CD14-positive monocyte (primary cell): ENCODE results near the gene CREB5. TPM values are rescaled to one million over a fixed set of nuclear protein-coding genes. Genes with fewer than 3 reads are reported as not detected.

Experiments
- DNase-seq, 3 donors: peaks; one replicate each; pipeline ENCODE4 v3.0.0-alpha.2; 2011 to 2022
- H2AFZ ChIP-seq: 2 replicates; pipeline ENCODE4 v1.6.0; 2012; ENCODE audit warnings: mild to moderate bottlenecking, low read depth, low read length, inconsistent platforms; ENCODE audit not compliant: insufficient read depth, poor library complexity, severe bottlenecking
- H3K27ac ChIP-seq, 2 donors: 1 replicate in 1 of 2; 2 replicates in 1 of 2; pipeline ENCODE4 v1.5.1; 2012 to 2013; ENCODE audit warnings: low read length in 2 of 2, control low read depth in 1 of 2, inconsistent platforms in 1 of 2, low read depth in 1 of 2, mild to moderate bottlenecking in 1 of 2
- H3K27me3 ChIP-seq, 2 donors: one replicate each; pipeline versions ENCODE4 v1.6.0 to v1.6.1; 2011 to 2013; ENCODE audit warnings: low read length in 2 of 2; ENCODE audit not compliant: control insufficient read depth in 2 of 2, insufficient read depth in 2 of 2
- H3K36me3 ChIP-seq, 2 donors: replicated peaks in 1 of 2; 1 replicate in 1 of 2; 2 replicates in 1 of 2; pipeline versions ENCODE4 v1.5.1 to v1.6.1; 2012 to 2013; ENCODE audit warnings: low read length in 2 of 2, control low read depth in 1 of 2, inconsistent platforms in 1 of 2, mild to moderate bottlenecking in 1 of 2; ENCODE audit not compliant: insufficient read depth in 2 of 2, control insufficient read depth in 1 of 2
- H3K4me1 ChIP-seq, 2 donors: 1 replicate in 1 of 2; 2 replicates in 1 of 2; pipeline versions ENCODE4 v1.5.1 to v1.6.1; 2012 to 2013; ENCODE audit warnings: low read length in 2 of 2, control low read depth in 1 of 2, inconsistent platforms in 1 of 2, mild to moderate bottlenecking in 1 of 2, moderate library complexity in 1 of 2; ENCODE audit not compliant: insufficient read depth in 2 of 2, control insufficient read depth in 1 of 2
- H3K4me2 ChIP-seq: replicated peaks from 2 replicates; pipeline ENCODE3; 2012; ENCODE audit warnings: low read length, moderate library complexity, mild to moderate bottlenecking; ENCODE audit not compliant: poor library complexity, severe bottlenecking; ENCODE audit errors: extremely low read depth
- H3K4me3 ChIP-seq, 3 experiments: fragments of 200-600 bp in 1 of 3; sonication (generic) in 1 of 3; replicated peaks in 1 of 3; 1 replicate in 2 of 3; 2 replicates in 1 of 3; pipeline ENCODE4 v1.5.1; 2011 to 2013; ENCODE audit warnings: low read length in 3 of 3, mild to moderate bottlenecking in 3 of 3, control low read depth in 2 of 3, low read depth in 2 of 3, inconsistent platforms in 1 of 3, moderate library complexity in 1 of 3
- H3K79me2 ChIP-seq: 2 replicates; pipeline ENCODE4 v1.6.0; 2012; ENCODE audit warnings: mild to moderate bottlenecking, control low read depth, inconsistent platforms, low read length, moderate library complexity; ENCODE audit not compliant: insufficient read depth
- H3K9ac ChIP-seq: 2 replicates; pipeline ENCODE4 v1.6.0; 2017; ENCODE audit warnings: low read length, mild to moderate bottlenecking; ENCODE audit not compliant: insufficient read depth, poor library complexity, severe bottlenecking
- H3K9me3 ChIP-seq, 2 donors: replicated peaks in 1 of 2; 1 replicate in 1 of 2; 2 replicates in 1 of 2; pipeline versions ENCODE4 v1.5.1 to v1.6.1; 2012 to 2013; ENCODE audit warnings: low read length in 2 of 2, control low read depth in 1 of 2; ENCODE audit not compliant: control insufficient read depth in 1 of 2, insufficient read depth in 1 of 2
- H4K20me1 ChIP-seq: 2 replicates; pipeline ENCODE4 v1.6.0; 2012; ENCODE audit warnings: mild to moderate bottlenecking, low read length, control low read depth, moderate library complexity; ENCODE audit not compliant: insufficient read depth
- H3K27ac Mint-ChIP-seq, 7 donors: one replicate each; pipeline ENCODE4 v1.8.0; 2020; ENCODE audit warnings: mild to moderate bottlenecking in 7 of 7, mixed read lengths in 7 of 7, moderate library complexity in 6 of 7, inconsistent platforms in 2 of 7
- H3K27me3 Mint-ChIP-seq, 3 donors: one replicate each; pipeline ENCODE4 v1.8.0; 2021 to 2022; ENCODE audit warnings: low read depth in 3 of 3, mild to moderate bottlenecking in 3 of 3, mixed read lengths in 3 of 3, moderate library complexity in 3 of 3, inconsistent platforms in 1 of 3
- H3K36me3 Mint-ChIP-seq, 2 donors: one replicate each; pipeline ENCODE4 v1.8.0; 2020; ENCODE audit warnings: mixed read lengths in 2 of 2, inconsistent platforms in 1 of 2, mild to moderate bottlenecking in 1 of 2
- H3K4me1 Mint-ChIP-seq: one replicate; pipeline ENCODE4 v1.8.0; 2020; ENCODE audit warnings: mild to moderate bottlenecking, mixed read lengths
- H3K4me3 Mint-ChIP-seq, 2 donors: one replicate each; pipeline ENCODE4 v1.8.0; 2020; ENCODE audit warnings: mild to moderate bottlenecking in 2 of 2, mixed read lengths in 2 of 2, moderate library complexity in 1 of 2
- H3K9me3 Mint-ChIP-seq, 7 donors: one replicate each; pipeline ENCODE4 v1.8.0; 2020 to 2022; ENCODE audit warnings: mixed read lengths in 7 of 7, mild to moderate bottlenecking in 6 of 7, moderate library complexity in 6 of 7, inconsistent platforms in 2 of 7
- WGBS: methylation state at CpG from one replicate; pipeline ENCODE4 v1.1.5; 2013; ENCODE audit warnings: missing lambda C conversion rate; ENCODE audit not compliant: insufficient coverage; 5-methylcytosine and 5-hydroxymethylcytosine counted together
- intact Hi-C, 2 donors: fragments of 100-400 bp; cut with micrococcal nuclease; formaldehyde crosslinking; loops; one replicate each; pipeline versions ENCODE4 v1.15.0 to v1.15.1; 2023
- polyA plus RNA-seq, 3 donors: library from polyadenylated mRNA; depleted of rRNA in 1 of 3; unstranded in 2 of 3; stranded (reverse) in 1 of 3; fragments of 300-500 nt in 2 of 3; fragments of >200 nt in 1 of 3; fragmentation: Illumina TruSeq in 2 of 3; gene quantifications; 1 replicate in 2 of 3; 2 replicates in 1 of 3; pipeline ENCODE4 v1.2.3, GENCODE V29; 2012 to 2021
- TF ChIP-seq, protein P1 (sequence below): fragments of 200-600 bp; IDR thresholded peaks from one replicate; pipeline ENCODE4 v1.8.0; 2022; ENCODE audit warnings: antibody characterized with exemption, mild to moderate bottlenecking

Gene CREB5
- polyA plus RNA-seq, 3 donors, result 25.1 to 72.3 (median 44.2) TPM

DNA sequence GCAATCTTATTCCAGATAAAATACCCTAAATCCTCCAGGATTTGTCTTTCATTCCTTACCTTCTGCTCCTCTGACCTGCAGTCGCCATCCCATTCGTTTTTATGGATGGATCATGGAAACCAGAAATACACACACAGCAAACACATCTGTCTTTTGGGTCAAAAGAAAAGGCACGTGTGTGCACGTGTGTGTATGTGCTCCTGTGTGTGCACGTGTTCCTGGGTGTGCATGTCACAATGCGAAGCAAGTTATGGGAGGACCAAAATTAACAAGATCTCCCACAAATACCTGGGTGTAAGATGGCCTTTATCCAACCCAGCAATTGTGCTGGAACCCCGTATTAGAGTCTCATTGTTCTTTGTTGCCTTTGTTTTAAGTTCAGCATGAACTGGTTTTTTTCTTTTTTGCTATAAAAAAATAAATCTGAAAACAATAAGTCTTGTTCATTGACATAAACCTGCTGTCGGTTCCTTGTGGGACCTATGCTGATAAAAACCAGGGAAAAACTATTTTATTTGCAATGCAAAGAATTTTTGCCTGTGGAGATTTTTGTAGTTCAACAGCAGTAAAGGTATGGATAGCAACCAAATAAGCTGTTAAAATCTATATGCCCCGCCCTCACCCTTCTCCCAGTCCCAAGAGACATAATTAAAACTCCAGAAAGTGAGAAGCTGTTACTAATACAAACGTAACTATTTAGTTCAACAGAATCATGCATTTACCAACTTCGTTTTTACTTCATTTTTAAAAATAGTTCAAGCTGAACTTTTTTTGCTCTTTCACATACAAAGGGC, 229.6 kb downstream of the CREB5 start:
- DNase-seq, result no peak
- H3K4me3 Mint-ChIP-seq, result no peak overlapping the region
- peaks cover 2% of the 10 kb centered on the region for H3K4me1 Mint-ChIP-seq
- Histone ChIP-seq H3K27me3 (no peaks in the 10 kb centered on the region), H3K4me3 (no peak overlapping the region), H3K4me2 (no peak overlapping the region), H3K9ac (no peak overlapping the region), H3K79me2 (no peaks in the 10 kb centered on the region), H3K4me1 (no peaks in the 10 kb centered on the region), H2AFZ (no peak overlapping the region), H3K36me3 (no peaks in the 10 kb centered on the region), H3K9me3 (no peaks in the 10 kb centered on the region), H3K27ac (no peak overlapping the region), H4K20me1 (no peaks in the 10 kb centered on the region)
- no peak overlapping the region for H3K27ac Mint-ChIP-seq
- H3K36me3 Mint-ChIP-seq, result no peaks in the 10 kb centered on the region
- 93% methylated on average over 7 of the region's 11 CpGs for WGBS
- intact Hi-C loops, result no loop called here
- TF ChIP-seq, protein P1, sequence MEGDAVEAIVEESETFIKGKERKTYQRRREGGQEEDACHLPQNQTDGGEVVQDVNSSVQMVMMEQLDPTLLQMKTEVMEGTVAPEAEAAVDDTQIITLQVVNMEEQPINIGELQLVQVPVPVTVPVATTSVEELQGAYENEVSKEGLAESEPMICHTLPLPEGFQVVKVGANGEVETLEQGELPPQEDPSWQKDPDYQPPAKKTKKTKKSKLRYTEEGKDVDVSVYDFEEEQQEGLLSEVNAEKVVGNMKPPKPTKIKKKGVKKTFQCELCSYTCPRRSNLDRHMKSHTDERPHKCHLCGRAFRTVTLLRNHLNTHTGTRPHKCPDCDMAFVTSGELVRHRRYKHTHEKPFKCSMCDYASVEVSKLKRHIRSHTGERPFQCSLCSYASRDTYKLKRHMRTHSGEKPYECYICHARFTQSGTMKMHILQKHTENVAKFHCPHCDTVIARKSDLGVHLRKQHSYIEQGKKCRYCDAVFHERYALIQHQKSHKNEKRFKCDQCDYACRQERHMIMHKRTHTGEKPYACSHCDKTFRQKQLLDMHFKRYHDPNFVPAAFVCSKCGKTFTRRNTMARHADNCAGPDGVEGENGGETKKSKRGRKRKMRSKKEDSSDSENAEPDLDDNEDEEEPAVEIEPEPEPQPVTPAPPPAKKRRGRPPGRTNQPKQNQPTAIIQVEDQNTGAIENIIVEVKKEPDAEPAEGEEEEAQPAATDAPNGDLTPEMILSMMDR, result no peak
- H3K27me3 Mint-ChIP-seq, result peaks cover 2 to 9% (median 3%) of the 10 kb centered on the region in 3 donors
- peaks cover 0 to under 1% (median 0%) of the 10 kb centered on the region in 7 donors for H3K9me3 Mint-ChIP-seq

DNA sequence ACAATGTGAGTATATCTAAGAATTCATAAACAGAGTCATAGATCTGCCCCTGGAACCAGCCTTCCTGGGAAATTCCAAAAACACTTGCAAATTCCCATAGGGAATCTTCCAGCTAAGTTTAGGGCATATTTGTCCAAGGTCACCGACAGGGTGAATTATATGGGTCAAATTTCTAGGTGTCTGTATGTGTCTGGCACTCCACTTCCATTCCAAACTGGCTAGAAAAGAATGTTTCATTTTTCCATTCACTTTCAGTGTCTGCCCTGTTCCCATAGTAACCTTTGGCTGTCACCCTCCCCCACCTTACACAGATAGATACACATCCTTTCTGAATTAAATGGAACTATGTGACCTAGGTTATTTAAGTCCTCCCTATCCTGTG, 230.9 kb downstream of the CREB5 start:
- H3K4me3 ChIP-seq, result no peak overlapping the region
- no peak overlapping the region for H3K4me3 Mint-ChIP-seq
- peaks cover 0 to 5% (median 3%) of the 10 kb centered on the region in 3 donors for H3K27me3 Mint-ChIP-seq
- peaks cover 2% of the 10 kb centered on the region for H3K4me1 Mint-ChIP-seq
- H3K27me3 ChIP-seq, result no peaks in the 10 kb centered on the region
- no peaks in the 10 kb centered on the region for H3K9me3 ChIP-seq
- H3K9me3 Mint-ChIP-seq, result peaks cover 0 to 5% (median 0%) of the 10 kb centered on the region in 7 donors
- H3K36me3 ChIP-seq, result no peaks in the 10 kb centered on the region
- WGBS, result no CpG with 5 or more reads among the region's 1 CpG
- no peak overlapping the region for H2AFZ ChIP-seq
- TF ChIP-seq, protein P1, result no peak
- H3K9ac ChIP-seq, result no peak overlapping the region
- no peaks in the 10 kb centered on the region for H3K36me3 Mint-ChIP-seq
- no peaks in the 10 kb centered on the region for H4K20me1 ChIP-seq
- H3K4me2 ChIP-seq, result no peak overlapping the region
- no peak overlapping the region for H3K27ac Mint-ChIP-seq
- H3K27ac ChIP-seq, result no peak overlapping the region
- intact Hi-C loops, result no loop called here
- H3K4me1 ChIP-seq, result no peaks in the 10 kb centered on the region
- no peaks in the 10 kb centered on the region for H3K79me2 ChIP-seq
- DNase-seq, result no peak
